Liver (tissue), 9 donors: Measurements from ENCODE around the gene DDR1. TPM values are rescaled to one million over a fixed set of nuclear protein-coding genes. Genes with fewer than 3 reads are reported as not detected.

ENCODE experiments used
- DNase-seq: peaks from one replicate; pipeline ENCODE4 v3.0.0-alpha.2; 2017; ENCODE audit warnings: low spot score
- H3K27ac ChIP-seq, 2 donors: one replicate each; pipeline ENCODE4 v1.7.0; 2013; ENCODE audit warnings: inconsistent platforms in 2 of 2, low read length in 2 of 2, control low read depth in 1 of 2, low read depth in 1 of 2, mild to moderate bottlenecking in 1 of 2
- H3K27me3 ChIP-seq, 4 donors: one replicate each; pipeline versions ENCODE4 v1.6.1 to v1.7.0; 2013; ENCODE audit warnings: low read length in 3 of 4, inconsistent platforms in 1 of 4, mild to moderate bottlenecking in 1 of 4, moderate library complexity in 1 of 4; ENCODE audit not compliant: control insufficient read depth in 4 of 4, insufficient read depth in 4 of 4
- H3K36me3 ChIP-seq, 4 donors: one replicate each; pipeline versions ENCODE4 v1.6.1 to v1.7.0; 2013; ENCODE audit warnings: low read length in 3 of 4, mild to moderate bottlenecking in 3 of 4, low read depth in 1 of 4, moderate library complexity in 1 of 4; ENCODE audit not compliant: control insufficient read depth in 4 of 4, insufficient read depth in 3 of 4
- H3K4me1 ChIP-seq, 4 donors: one replicate each; pipeline versions ENCODE4 v1.6.1 to v1.7.0; 2013; ENCODE audit warnings: low read length in 3 of 4, mild to moderate bottlenecking in 3 of 4, moderate library complexity in 1 of 4; ENCODE audit not compliant: control insufficient read depth in 4 of 4, insufficient read depth in 4 of 4
- H3K4me3 ChIP-seq, 3 donors: one replicate each; pipeline versions ENCODE4 v1.6.1 to v1.7.0; 2013; ENCODE audit warnings: low read length in 3 of 3, control low read depth in 1 of 3, low read depth in 1 of 3, mild to moderate bottlenecking in 1 of 3
- H3K9ac ChIP-seq, 2 donors: one replicate each; pipeline ENCODE4 v1.7.0; 2013; ENCODE audit warnings: low read length in 2 of 2, mild to moderate bottlenecking in 2 of 2, moderate library complexity in 2 of 2, control low read depth in 1 of 2, low read depth in 1 of 2
- H3K9me3 ChIP-seq, 4 donors: one replicate each; pipeline versions ENCODE4 v1.6.1 to v1.7.0; 2013; ENCODE audit warnings: low read length in 3 of 4; ENCODE audit not compliant: control insufficient read depth in 4 of 4
- ATF3 ChIP-seq: IDR thresholded peaks from 2 replicates; pipeline ENCODE4 v1.6.1; 2016; ENCODE audit warnings: antibody characterized with exemption
- CTCF ChIP-seq: fragments of 150-350 bp; IDR thresholded peaks from 2 replicates; pipeline ENCODE4 v1.5.1; 2017; ENCODE audit warnings: improper control_type of control experiment, low read depth, low read length; ENCODE audit not compliant: missing input control
- EGR1 ChIP-seq, 2 donors: IDR thresholded peaks; 2 replicates each; pipeline ENCODE4 v1.6.1; 2016 to 2018; ENCODE audit warnings: antibody characterized with exemption in 2 of 2, low read depth in 2 of 2
- FOXA1 ChIP-seq: IDR thresholded peaks from 2 replicates; pipeline ENCODE4 v1.6.1; 2016; ENCODE audit warnings: antibody characterized with exemption
- FOXA2 ChIP-seq: IDR thresholded peaks from 2 replicates; pipeline ENCODE4 v1.6.1; 2016; ENCODE audit warnings: antibody characterized with exemption
- GABPA ChIP-seq, 2 donors: IDR thresholded peaks in 1 of 2; conservative IDR thresholded peaks in 1 of 2; 2 replicates each; pipeline ENCODE4 v1.6.1; 2016; ENCODE audit warnings: antibody characterized with exemption in 2 of 2, mild to moderate bottlenecking in 1 of 2, moderate library complexity in 1 of 2
- HNF4A ChIP-seq, 2 donors: conservative IDR thresholded peaks; 2 replicates each; pipeline ENCODE4 v1.6.1; 2016; ENCODE audit warnings: antibody characterized with exemption in 2 of 2, mild to moderate bottlenecking in 2 of 2
- HNF4G ChIP-seq: IDR thresholded peaks from 2 replicates; pipeline ENCODE4 v1.6.1; 2016; ENCODE audit warnings: antibody characterized with exemption
- JUND ChIP-seq, 2 donors: IDR thresholded peaks; 2 replicates each; pipeline ENCODE4 v1.6.1; 2016; ENCODE audit warnings: antibody characterized with exemption in 2 of 2
- NR2F2 ChIP-seq: IDR thresholded peaks from 2 replicates; pipeline ENCODE4 v1.6.1; 2016; ENCODE audit warnings: antibody characterized with exemption
- RAD21 ChIP-seq, 2 donors: IDR thresholded peaks; 2 replicates each; pipeline ENCODE4 v1.6.1; 2016; ENCODE audit warnings: antibody characterized with exemption in 2 of 2, mild to moderate bottlenecking in 2 of 2
- RXRA ChIP-seq, 2 donors: IDR thresholded peaks; 2 replicates each; pipeline ENCODE4 v1.6.1; 2017 to 2018; ENCODE audit warnings: antibody characterized with exemption in 2 of 2, mild to moderate bottlenecking in 1 of 2
- SP1 ChIP-seq: IDR thresholded peaks from 2 replicates; pipeline ENCODE4 v1.6.1; 2018; ENCODE audit warnings: antibody characterized with exemption, mild to moderate bottlenecking
- TAF1 ChIP-seq: conservative IDR thresholded peaks from 2 replicates; pipeline ENCODE4 v1.6.1; 2016; ENCODE audit warnings: antibody characterized with exemption, mild to moderate bottlenecking
- YY1 ChIP-seq: IDR thresholded peaks from 2 replicates; pipeline ENCODE4 v1.6.1; 2016; ENCODE audit warnings: antibody characterized with exemption, mild to moderate bottlenecking
- ZBTB33 ChIP-seq: IDR thresholded peaks from 2 replicates; pipeline ENCODE4 v1.6.1; 2016; ENCODE audit warnings: antibody characterized with exemption
- WGBS: extraction: QIAGEN DNeasy Blood & Tissue Kit; methylation state at CpG from one replicate; pipeline ENCODE4 v1.1.7; 2013; 5-methylcytosine and 5-hydroxymethylcytosine counted together
- polyA plus RNA-seq, 2 donors: library from polyadenylated mRNA; stranded (reverse) in 1 of 2; unstranded in 1 of 2; fragments of 200-250 nt in 1 of 2; fragments of >200 nt in 1 of 2; fragmentation: Nextera tagmentation in 1 of 2; extraction: Ambion mirVana in 1 of 2; gene quantifications; one replicate each; pipeline versions ENCODE4 v1.2.1 to v1.2.3, GENCODE V29; 2013 to 2015
- total RNA-seq, 2 donors: library from RNA; depleted of rRNA; stranded (reverse); fragments of >200 nt; gene quantifications; one replicate each; pipeline ENCODE4 v1.2.3, GENCODE V29; 2014
- TF ChIP-seq, protein P1 (sequence below): IDR thresholded peaks from 2 replicates; pipeline ENCODE4 v1.6.1; 2016; ENCODE audit warnings: antibody characterized with exemption, mild to moderate bottlenecking
- TF ChIP-seq, protein P2 (sequence below): IDR thresholded peaks from 2 replicates; pipeline ENCODE4 v1.6.1; 2016; ENCODE audit warnings: antibody characterized with exemption
- donor health status: healthy.
- donor health status: healthy.
- donor health status: healthy.
- donor health status: healthy.
- donor health status: healthy.

Gene DDR1
- total and polyA plus RNA-seq, 4 donors, result 1.2 to 5.3 (median 4.4) TPM

DNA sequence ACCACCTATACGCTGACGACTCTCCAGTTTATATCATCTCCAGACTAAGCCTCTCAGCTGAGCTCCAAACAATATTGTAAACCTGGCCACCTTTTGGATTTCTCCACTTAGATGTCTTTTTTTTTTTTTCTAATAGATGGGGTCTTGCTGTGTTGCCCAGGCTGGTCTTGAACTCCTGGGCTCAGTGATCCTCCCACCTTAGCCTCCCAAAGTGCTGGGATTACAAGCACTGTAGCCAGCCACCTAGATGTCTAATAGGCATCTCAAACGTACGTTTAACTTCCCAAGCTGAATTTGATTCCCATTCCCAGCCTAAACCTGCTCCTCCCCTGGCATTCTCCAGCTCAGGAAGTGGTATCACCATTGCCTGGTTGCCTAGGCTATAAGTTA, 5.2 kb downstream of the DDR1 start (continued):
- TF ChIP-seq ATF3 (no peak), RAD21 (IDR thresholded peaks at IDR 0.05) (no peak), FOXA1 (no peak)

GRCh38 chr6:30889921-30890645, 5.8 kb downstream of the DDR1 start:
- no peaks in the 10 kb centered on the region for H3K27me3 ChIP-seq

GRCh38 chr6:30890646-30891449, 6.5 kb downstream of the DDR1 start:
- H3K4me3 ChIP-seq, result no peak overlapping the region
- H3K9ac ChIP-seq, result no peak overlapping the region
- H3K4me1 ChIP-seq, result peaks cover 0 to 5% (median 2%) of the 10 kb centered on the region in 4 donors
- peaks cover 0 to 6% (median 1%) of the 10 kb centered on the region in 4 donors for H3K36me3 ChIP-seq
- H3K27me3 ChIP-seq, result no peaks in the 10 kb centered on the region
- DNase-seq, result no peak
- H3K9me3 ChIP-seq, result no peaks in the 10 kb centered on the region
- WGBS, result 85% methylated on average over 12 of the region's 12 CpGs
- no peak overlapping the region for H3K27ac ChIP-seq
- TF ChIP-seq JUND (IDR thresholded peaks at IDR 0.05), result no peak
- no peak for TF ChIP-seq ATF3
- TF ChIP-seq HNF4A (conservative IDR thresholded peaks at IDR 0.05), result no peak
- TF ChIP-seq CTCF, result no peak
- no peak for TF ChIP-seq EGR1 (IDR thresholded peaks at IDR 0.05; ENCODE audit: low read depth in 2 of 2)
- TF ChIP-seq, protein P1, sequence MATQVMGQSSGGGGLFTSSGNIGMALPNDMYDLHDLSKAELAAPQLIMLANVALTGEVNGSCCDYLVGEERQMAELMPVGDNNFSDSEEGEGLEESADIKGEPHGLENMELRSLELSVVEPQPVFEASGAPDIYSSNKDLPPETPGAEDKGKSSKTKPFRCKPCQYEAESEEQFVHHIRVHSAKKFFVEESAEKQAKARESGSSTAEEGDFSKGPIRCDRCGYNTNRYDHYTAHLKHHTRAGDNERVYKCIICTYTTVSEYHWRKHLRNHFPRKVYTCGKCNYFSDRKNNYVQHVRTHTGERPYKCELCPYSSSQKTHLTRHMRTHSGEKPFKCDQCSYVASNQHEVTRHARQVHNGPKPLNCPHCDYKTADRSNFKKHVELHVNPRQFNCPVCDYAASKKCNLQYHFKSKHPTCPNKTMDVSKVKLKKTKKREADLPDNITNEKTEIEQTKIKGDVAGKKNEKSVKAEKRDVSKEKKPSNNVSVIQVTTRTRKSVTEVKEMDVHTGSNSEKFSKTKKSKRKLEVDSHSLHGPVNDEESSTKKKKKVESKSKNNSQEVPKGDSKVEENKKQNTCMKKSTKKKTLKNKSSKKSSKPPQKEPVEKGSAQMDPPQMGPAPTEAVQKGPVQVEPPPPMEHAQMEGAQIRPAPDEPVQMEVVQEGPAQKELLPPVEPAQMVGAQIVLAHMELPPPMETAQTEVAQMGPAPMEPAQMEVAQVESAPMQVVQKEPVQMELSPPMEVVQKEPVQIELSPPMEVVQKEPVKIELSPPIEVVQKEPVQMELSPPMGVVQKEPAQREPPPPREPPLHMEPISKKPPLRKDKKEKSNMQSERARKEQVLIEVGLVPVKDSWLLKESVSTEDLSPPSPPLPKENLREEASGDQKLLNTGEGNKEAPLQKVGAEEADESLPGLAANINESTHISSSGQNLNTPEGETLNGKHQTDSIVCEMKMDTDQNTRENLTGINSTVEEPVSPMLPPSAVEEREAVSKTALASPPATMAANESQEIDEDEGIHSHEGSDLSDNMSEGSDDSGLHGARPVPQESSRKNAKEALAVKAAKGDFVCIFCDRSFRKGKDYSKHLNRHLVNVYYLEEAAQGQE, result no peak
- no peak for TF ChIP-seq FOXA1
- TF ChIP-seq RAD21 (IDR thresholded peaks at IDR 0.05), result no peak
- no peak for TF ChIP-seq YY1
- no peak for TF ChIP-seq SP1
- no peak for TF ChIP-seq GABPA (IDR thresholded peaks at IDR 0.05 in 1 of 2, conservative IDR thresholded peaks at IDR 0.05 in 1 of 2)
- no peak for TF ChIP-seq ZBTB33
- TF ChIP-seq TAF1, result no peak
- TF ChIP-seq, protein P2, sequence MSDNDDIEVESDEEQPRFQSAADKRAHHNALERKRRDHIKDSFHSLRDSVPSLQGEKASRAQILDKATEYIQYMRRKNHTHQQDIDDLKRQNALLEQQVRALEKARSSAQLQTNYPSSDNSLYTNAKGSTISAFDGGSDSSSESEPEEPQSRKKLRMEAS, result no peak
- TF ChIP-seq NR2F2, result no peak
- TF ChIP-seq RXRA (IDR thresholded peaks at IDR 0.05), result no peak
- no peak for TF ChIP-seq HNF4G
- no peak for TF ChIP-seq FOXA2

More at GRCh38 chr6:30889921-30890645, 5.8 kb downstream of the DDR1 start:
- H3K27ac ChIP-seq, result no peak overlapping the region
- H3K9me3 ChIP-seq, result no peaks in the 10 kb centered on the region
- WGBS, result 92% methylated on average over 14 of the region's 14 CpGs
- H3K4me3 ChIP-seq, result no peak overlapping the region
- H3K9ac ChIP-seq, result no peak overlapping the region
- H3K4me1 ChIP-seq, result peaks cover 2 to 12% (median 9%) of the 10 kb centered on the region in 4 donors
- H3K36me3 ChIP-seq, result peaks cover 0 to 6% (median 1%) of the 10 kb centered on the region in 4 donors
- TF ChIP-seq GABPA (IDR thresholded peaks at IDR 0.05 in 1 of 2, conservative IDR thresholded peaks at IDR 0.05 in 1 of 2) (no peak), FOXA2 (no peak)
- DNase-seq, result no peak
